Stimulated activated CD4-positive, alpha-beta T cell treated with anti-CD3 and anti-CD28 coated beads, TNF-alpha, amount 100 ng/mL, for 24 hours (primary cell): ENCODE measurements around the gene LRIT3.

ENCODE experiments used
- DNase-seq, 3 experiments: peaks; one replicate each; pipeline ENCODE4 v3.0.0-alpha.2; 2020; ENCODE audit warnings: low read depth in 3 of 3

Gene LRIT3

GRCh38 chr4:109910256-109910655 is 62.3 kb downstream of the LRIT3 start:
- DNase-seq: no peak

- no peak for DNase-seq
Measured at GRCh38 chr4:109912706-109913595, 65.0 kb downstream of the LRIT3 start, which contains the start of gene EGF. Gene EGF (plus strand): TSS chr4:109912883. CDS start chr4:109913336, 453 bp downstream.

GRCh38 chr4:109913596-109914241 is 65.8 kb downstream of the LRIT3 start:
- DNase-seq: no peak

- DNase-seq: no peak
Measured at GRCh38 chr4:109914322-109914721, 66.4 kb downstream of the LRIT3 start.

GRCh38 chr4:109915385-109916026 is 67.6 kb downstream of the LRIT3 start:
- DNase-seq: no peak

- DNase-seq: no peak
Measured at GRCh38 chr4:109916027-109916409, 68.1 kb downstream of the LRIT3 start.

- no peak for DNase-seq
Measured at GRCh38 chr4:109921384-109921808, 73.5 kb downstream of the LRIT3 start.
